SK-N-SH (cell line): ENCODE measurements around the gene ZDHHC6.

Experiments used
- EP300 ChIP-seq, 2 experiments: IDR thresholded peaks; 2 replicates each; pipeline versions ENCODE4 v1.4.0 to v1.6.1; 2012; ENCODE audit warnings: borderline replicate concordance in 1 of 2, low read depth in 1 of 2, low read length in 1 of 2
- POLR2AphosphoS5 ChIP-seq: IDR thresholded peaks from 2 replicates; pipeline ENCODE4 v1.6.1; 2012; ENCODE audit warnings: low read depth, low read length
- TF ChIP-seq, protein P1 (sequence below): fragments of 200-600 bp; sonication (generic); IDR thresholded peaks from 2 replicates; pipeline ENCODE4 v1.6.1; 2017; ENCODE audit warnings: antibody characterized with exemption, mild to moderate bottlenecking, moderate library complexity
- TF ChIP-seq, protein P2 (sequence below): fragments of 150-350 bp; IDR thresholded peaks from 2 replicates; pipeline ENCODE4 v1.6.1; 2017; ENCODE audit warnings: antibody characterized with exemption, low read length, low read depth, borderline replicate concordance

DNA sequence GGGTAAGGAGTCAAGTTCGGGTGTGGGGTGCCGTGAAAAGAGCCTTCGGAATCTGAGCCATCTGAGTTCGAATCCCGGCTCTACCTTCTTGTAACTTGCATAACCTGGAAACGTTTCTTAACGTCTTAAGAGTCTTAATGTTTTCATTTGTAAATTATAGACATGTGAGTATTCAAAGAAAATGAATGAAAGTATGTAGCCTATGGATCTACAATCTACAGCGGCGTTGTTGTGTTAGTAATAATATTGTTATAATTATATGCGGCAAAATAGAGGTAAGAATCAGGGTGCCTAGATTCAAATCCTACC, 860 bp upstream of the ZDHHC6 start:
- TF ChIP-seq POLR2AphosphoS5 = no peak
- TF ChIP-seq, protein P1, sequence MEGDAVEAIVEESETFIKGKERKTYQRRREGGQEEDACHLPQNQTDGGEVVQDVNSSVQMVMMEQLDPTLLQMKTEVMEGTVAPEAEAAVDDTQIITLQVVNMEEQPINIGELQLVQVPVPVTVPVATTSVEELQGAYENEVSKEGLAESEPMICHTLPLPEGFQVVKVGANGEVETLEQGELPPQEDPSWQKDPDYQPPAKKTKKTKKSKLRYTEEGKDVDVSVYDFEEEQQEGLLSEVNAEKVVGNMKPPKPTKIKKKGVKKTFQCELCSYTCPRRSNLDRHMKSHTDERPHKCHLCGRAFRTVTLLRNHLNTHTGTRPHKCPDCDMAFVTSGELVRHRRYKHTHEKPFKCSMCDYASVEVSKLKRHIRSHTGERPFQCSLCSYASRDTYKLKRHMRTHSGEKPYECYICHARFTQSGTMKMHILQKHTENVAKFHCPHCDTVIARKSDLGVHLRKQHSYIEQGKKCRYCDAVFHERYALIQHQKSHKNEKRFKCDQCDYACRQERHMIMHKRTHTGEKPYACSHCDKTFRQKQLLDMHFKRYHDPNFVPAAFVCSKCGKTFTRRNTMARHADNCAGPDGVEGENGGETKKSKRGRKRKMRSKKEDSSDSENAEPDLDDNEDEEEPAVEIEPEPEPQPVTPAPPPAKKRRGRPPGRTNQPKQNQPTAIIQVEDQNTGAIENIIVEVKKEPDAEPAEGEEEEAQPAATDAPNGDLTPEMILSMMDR = no peak
- no peak for TF ChIP-seq EP300 (IDR thresholded peaks at IDR 0.05; ENCODE audit: borderline replicate concordance in 1 of 2, low read depth in 1 of 2, low read length in 1 of 2)
- TF ChIP-seq, protein P2, sequence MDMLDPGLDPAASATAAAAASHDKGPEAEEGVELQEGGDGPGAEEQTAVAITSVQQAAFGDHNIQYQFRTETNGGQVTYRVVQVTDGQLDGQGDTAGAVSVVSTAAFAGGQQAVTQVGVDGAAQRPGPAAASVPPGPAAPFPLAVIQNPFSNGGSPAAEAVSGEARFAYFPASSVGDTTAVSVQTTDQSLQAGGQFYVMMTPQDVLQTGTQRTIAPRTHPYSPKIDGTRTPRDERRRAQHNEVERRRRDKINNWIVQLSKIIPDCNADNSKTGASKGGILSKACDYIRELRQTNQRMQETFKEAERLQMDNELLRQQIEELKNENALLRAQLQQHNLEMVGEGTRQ = no peak
